ENCODE results near the gene PSMD6. TPM values are rescaled to one million over a fixed set of nuclear protein-coding genes. Genes with fewer than 3 reads are reported as not detected.

The PSMD6 gene
- total RNA-seq, 2 experiments from 2014 or later = 119 to 126 TPM

DNA sequence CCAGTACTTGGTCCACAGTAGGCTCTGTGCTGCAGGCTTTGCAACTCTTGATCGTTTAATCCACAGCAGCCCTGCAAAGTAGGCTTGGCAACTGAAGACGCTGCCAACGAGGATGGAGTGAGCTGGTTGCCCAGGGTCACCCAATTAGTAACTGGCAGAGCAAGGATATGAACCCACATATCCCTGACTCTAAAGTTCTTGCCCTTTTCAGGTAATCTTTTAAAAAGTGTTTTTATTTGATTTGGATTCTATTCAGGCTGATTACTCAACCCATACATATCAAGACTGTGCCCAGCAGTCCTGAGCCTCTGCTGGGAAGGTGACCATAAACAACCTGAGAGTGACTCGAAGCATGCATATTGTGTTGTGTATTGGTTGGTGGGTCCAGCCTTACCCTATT lies 50.3 kb downstream of the PSMD6 start:
- Histone ChIP-seq H3K9me3 (ENCODE audit: control insufficient read depth in 1 of 2, insufficient read depth in 1 of 2, low read length in 2 of 2) (no peaks in the 10 kb centered on the region), H3K36me3 (ENCODE audit: insufficient read depth, low read length) (peaks cover 29% of the 10 kb centered on the region), H3K27ac (ENCODE audit: low read depth in 1 of 2, low read length in 2 of 2) (peak overlapping the region; percentile 42 to 76), H3K27me3 (ENCODE audit: control insufficient read depth in 1 of 2, insufficient read depth in 2 of 2, low read length in 2 of 2) (no peaks in the 10 kb centered on the region), H3K4me1 (ENCODE audit: insufficient read depth, low read length) (peaks cover 57% of the 10 kb centered on the region), H3K4me3 (ENCODE audit: low read length) (no peak overlapping the region)
- ChIA-PET POLR2A (interaction anchor here (0.7 kb wide), 1 partner anchor 51 kb away, joined by 3 read pairs; no protein-coding TSS in a partner anchor), CTCF (interaction anchor here (0.8 kb wide), 1 partner anchor 10 kb away, joined by 4 read pairs; no protein-coding TSS in a partner anchor)
- peak overlapping the region; percentile 94 for H3K27ac Mint-ChIP-seq
- ATAC-seq (ENCODE audit: poor library complexity) (no peak), DNase-seq (no peak)
- intact Hi-C loops (cut with DNase I, micrococcal nuclease) = no loop called here
- TF ChIP-seq, protein P1, sequence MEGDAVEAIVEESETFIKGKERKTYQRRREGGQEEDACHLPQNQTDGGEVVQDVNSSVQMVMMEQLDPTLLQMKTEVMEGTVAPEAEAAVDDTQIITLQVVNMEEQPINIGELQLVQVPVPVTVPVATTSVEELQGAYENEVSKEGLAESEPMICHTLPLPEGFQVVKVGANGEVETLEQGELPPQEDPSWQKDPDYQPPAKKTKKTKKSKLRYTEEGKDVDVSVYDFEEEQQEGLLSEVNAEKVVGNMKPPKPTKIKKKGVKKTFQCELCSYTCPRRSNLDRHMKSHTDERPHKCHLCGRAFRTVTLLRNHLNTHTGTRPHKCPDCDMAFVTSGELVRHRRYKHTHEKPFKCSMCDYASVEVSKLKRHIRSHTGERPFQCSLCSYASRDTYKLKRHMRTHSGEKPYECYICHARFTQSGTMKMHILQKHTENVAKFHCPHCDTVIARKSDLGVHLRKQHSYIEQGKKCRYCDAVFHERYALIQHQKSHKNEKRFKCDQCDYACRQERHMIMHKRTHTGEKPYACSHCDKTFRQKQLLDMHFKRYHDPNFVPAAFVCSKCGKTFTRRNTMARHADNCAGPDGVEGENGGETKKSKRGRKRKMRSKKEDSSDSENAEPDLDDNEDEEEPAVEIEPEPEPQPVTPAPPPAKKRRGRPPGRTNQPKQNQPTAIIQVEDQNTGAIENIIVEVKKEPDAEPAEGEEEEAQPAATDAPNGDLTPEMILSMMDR (IDR thresholded peaks at IDR 0.05) = no peak
- no peaks in the 10 kb centered on the region for H3K27me3 Mint-ChIP-seq
- H3K4me3 Mint-ChIP-seq = peak overlapping the region; percentile 78
- no peaks in the 10 kb centered on the region for H3K9me3 Mint-ChIP-seq
- peaks cover 90% of the 10 kb centered on the region for H3K4me1 Mint-ChIP-seq (ENCODE audit: low read depth)
- H3K36me3 Mint-ChIP-seq (ENCODE audit: low read depth) = peaks cover 76% of the 10 kb centered on the region

DNA sequence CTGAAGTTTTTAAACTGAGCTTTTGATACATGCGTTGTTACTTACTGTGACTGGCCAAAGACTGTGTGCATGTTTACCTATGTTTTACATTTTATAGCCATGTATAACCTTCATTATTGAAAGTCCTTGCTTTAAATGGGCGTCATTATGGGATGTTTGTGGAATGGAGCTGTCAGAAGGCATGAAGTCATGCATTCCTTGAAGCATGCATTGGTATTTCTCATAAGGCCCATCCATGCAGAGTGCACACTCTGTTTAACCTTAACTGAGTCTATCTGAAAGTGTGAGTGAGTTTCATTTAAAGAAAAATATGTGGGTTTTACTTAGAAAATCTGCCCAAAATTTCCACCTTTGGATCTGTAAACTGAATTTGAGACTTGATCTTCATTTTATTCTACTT lies 51.1 kb downstream of the PSMD6 start:
- Histone ChIP-seq H3K9me3 (ENCODE audit: control insufficient read depth in 1 of 2, insufficient read depth in 1 of 2, low read length in 2 of 2) (no peaks in the 10 kb centered on the region), H3K27me3 (ENCODE audit: control insufficient read depth in 1 of 2, insufficient read depth in 2 of 2, low read length in 2 of 2) (no peaks in the 10 kb centered on the region), H3K27ac (ENCODE audit: low read depth in 1 of 2, low read length in 2 of 2) (peak overlapping the region; percentile 2 to 76), H3K36me3 (ENCODE audit: insufficient read depth, low read length) (peaks cover 29% of the 10 kb centered on the region), H3K4me1 (ENCODE audit: insufficient read depth, low read length) (peaks cover 50% of the 10 kb centered on the region), H3K4me3 (ENCODE audit: low read length) (no peak overlapping the region)
- TF ChIP-seq, protein P1 (IDR thresholded peaks at IDR 0.05) = no peak
- CTCF ChIA-PET = interaction anchor here (0.8 kb wide), 1 partner anchor 10 kb away, joined by 4 read pairs; no protein-coding TSS in a partner anchor
- H3K27ac Mint-ChIP-seq = peak overlapping the region; percentile 94
- intact Hi-C loops (cut with DNase I, micrococcal nuclease) = no loop called here
- H3K4me1 Mint-ChIP-seq (ENCODE audit: low read depth) = peaks cover 88% of the 10 kb centered on the region
- POLR2A ChIA-PET = interaction anchor here (0.7 kb wide), 1 partner anchor 9 kb away, joined by 3 read pairs; no protein-coding TSS in a partner anchor
- DNase-seq (no peak), ATAC-seq (ENCODE audit: poor library complexity) (no peak)
- H3K27me3 Mint-ChIP-seq = no peaks in the 10 kb centered on the region
- H3K9me3 Mint-ChIP-seq = no peaks in the 10 kb centered on the region
- H3K36me3 Mint-ChIP-seq (ENCODE audit: low read depth) = peaks cover 77% of the 10 kb centered on the region
- peak overlapping the region; percentile 78 for H3K4me3 Mint-ChIP-seq

DNA sequence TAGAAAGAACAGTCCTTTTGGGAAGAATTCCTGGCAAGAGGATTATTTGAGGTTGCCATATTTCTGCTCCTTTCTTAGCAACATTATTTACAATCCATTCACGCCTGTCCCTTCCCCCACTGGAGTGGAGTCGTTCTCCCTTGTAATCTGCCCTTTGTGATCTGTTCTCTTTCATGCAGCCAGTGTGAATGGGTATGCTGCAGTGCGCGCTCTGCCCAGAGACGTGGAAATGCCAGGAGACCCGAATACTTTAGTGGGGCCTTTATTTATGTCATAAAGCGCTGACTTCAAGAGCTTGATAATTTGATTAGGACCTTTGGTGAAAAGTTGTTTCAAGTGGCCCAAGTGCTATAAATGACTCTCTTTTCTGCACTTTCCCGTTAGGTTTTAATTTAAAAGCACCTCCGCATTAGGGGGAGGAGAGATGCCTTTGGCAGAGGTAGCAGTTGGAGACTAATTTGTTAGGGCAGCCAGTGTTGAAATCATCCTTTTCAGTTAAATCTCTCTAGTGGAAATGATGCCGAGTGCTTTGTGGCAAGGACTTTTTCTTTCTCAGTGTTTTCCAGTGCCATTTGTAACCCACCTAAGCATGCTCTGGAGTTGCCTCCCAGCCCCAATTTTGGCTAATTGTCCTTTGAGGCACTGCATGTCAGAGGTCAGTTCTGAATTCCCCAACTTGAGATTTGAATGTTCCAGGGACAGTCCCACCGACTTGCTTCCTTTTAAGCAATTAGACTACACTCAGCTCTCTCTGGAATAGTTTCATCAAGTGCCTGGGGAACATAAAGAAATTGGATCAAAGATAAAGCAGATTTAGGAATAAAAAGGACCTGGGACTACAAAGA lies 52.4 kb downstream of the PSMD6 start:
- no peaks in the 10 kb centered on the region for H3K9me3 ChIP-seq (ENCODE audit: control insufficient read depth in 1 of 2, insufficient read depth in 1 of 2, low read length in 2 of 2)
- H3K27me3 ChIP-seq (ENCODE audit: control insufficient read depth in 1 of 2, insufficient read depth in 2 of 2, low read length in 2 of 2) = no peaks in the 10 kb centered on the region
- ChIA-PET CTCF (interaction anchor here (1.0 kb wide), 1 partner anchor 53 kb away, joined by 5 read pairs; no protein-coding TSS in a partner anchor), POLR2A (interaction anchor here (11.2 kb wide), 1 partner anchor 9 kb away, joined by 270 read pairs; no protein-coding TSS in a partner anchor)
- Mint-ChIP-seq H3K4me3 (peak overlapping the region; percentile 95), H3K27me3 (no peaks in the 10 kb centered on the region), H3K4me1 (ENCODE audit: low read depth) (peaks cover 87% of the 10 kb centered on the region), H3K9me3 (no peaks in the 10 kb centered on the region), H3K36me3 (ENCODE audit: low read depth) (peaks cover 73% of the 10 kb centered on the region), H3K27ac (peak overlapping the region; percentile 94)
- intact Hi-C loops (cut with DNase I, micrococcal nuclease) = no loop called here
- peak overlapping the region; percentile 72 for H3K4me3 ChIP-seq (ENCODE audit: low read length)
- ATAC-seq (ENCODE audit: poor library complexity) (no peak), DNase-seq (peak in 2 of 14 experiments; percentile 30 to 33)
- TF ChIP-seq, protein P1 (IDR thresholded peaks at IDR 0.05) = no peak
- H3K4me1 ChIP-seq (ENCODE audit: insufficient read depth, low read length) = peaks cover 49% of the 10 kb centered on the region
- H3K27ac ChIP-seq (ENCODE audit: low read depth in 1 of 2, low read length in 2 of 2) = peak overlapping the region; percentile 76 to 85
- peaks cover 27% of the 10 kb centered on the region for H3K36me3 ChIP-seq (ENCODE audit: insufficient read depth, low read length)

All from CD4-positive, alpha-beta T cell (primary cell).